ES-I3 (cell line): ENCODE measurements around the gene KLC1.

Experiments
- H3K36me3 ChIP-seq: 2 replicates; pipeline ENCODE4 v1.6.1; 2013; ENCODE audit warnings: mild to moderate bottlenecking, low read length, control low read depth, moderate library complexity; ENCODE audit not compliant: insufficient read depth
- H3K4me1 ChIP-seq: 2 replicates; pipeline ENCODE4 v1.6.1; 2013; ENCODE audit warnings: mild to moderate bottlenecking, control low read depth, low read length; ENCODE audit not compliant: insufficient read depth
- H3K9ac ChIP-seq: 2 replicates; pipeline ENCODE4 v1.6.1; 2013; ENCODE audit warnings: low read depth, mild to moderate bottlenecking, low read length, moderate library complexity
- H3K9me3 ChIP-seq: 2 replicates; pipeline ENCODE4 v1.6.1; 2013; ENCODE audit warnings: mild to moderate bottlenecking, low read length, moderate library complexity; ENCODE audit not compliant: control insufficient read depth, insufficient read depth

The KLC1 gene

DNA sequence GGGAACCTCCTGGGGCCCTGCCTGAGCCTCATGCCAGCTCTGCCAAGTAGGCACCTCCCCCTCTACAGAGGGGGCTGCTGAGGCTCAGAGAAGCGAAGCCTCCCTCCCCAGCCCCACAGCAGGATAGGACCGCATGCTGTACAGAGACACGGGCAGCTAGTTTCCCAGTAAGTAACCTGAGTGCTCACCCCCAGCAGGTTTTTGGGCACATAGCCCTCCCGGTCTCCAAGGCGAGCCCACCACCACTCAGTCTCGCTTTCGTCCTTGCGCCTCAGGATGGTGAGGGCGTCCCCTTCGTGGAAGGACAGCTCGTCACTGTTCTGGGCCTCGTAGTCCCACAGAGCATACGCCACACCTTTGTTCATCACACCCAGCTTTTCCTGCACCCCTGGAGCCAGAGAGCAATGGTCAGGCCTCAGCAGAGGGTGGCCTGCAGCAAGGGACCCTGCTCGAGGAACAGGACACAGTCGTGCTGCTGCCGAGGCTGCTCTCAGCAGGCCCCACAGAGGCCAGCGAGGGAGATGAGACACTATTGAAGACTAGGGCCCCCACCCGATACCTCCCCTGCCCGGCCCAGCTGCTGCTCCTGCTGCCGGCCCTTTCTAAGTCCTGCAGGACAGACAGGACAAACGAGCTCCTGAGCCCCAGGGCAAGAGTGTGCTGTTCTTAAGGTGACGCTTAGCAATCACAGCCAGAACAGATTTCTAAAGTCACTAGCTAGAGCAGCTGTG is 107.0 kb downstream of the KLC1 start:
- Histone ChIP-seq H3K9me3 (no peaks in the 10 kb centered on the region), H3K4me1 (0 out of 2 replicates have a peak, but pooled peaks cover 4% of the 10 kb centered on the region), H3K9ac (no peak overlapping the region), H3K36me3 (no peaks in the 10 kb centered on the region; the same call in none of the 2 replicates)

DNA sequence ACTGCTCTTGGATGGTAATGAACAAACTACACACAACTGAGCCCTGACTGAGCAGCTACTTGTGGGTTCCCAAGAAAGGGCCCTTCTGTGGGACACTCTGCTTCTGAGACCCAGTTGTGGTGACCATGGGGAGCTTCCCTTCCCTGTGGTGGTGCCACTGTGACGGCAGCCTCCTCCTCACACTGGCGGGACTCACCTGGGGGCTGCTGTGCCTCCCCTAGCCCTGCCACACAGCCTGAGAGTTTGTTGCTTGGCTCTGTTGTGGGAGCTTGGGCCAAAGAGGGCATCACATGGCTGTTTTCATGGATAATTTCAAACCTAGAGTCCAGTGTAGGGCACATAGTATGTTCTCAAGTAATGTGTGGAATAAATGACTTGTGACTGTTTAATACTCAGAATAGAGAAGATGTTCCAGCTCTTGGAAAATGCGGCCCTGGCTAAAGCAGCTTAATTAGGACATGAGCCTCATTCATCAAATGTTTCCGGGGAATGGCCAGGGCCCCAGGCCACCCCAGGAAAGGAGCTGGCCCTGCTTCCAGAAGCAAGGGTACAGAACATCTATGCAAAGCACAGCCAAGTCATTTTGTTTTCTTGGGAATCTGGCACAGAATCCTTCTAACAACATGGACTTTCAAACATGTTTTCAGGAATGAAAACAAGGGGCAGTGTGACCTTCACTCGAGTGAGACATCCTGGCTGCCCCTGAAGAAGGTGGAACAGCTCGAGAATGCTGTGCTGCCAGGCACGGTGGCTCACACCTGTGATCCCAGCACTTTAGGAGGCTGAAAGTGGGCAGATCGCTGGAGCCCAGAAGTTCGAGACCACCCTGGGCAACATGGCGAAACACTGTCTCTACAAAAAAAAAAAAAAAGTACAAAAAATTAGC is 107.8 kb downstream of the KLC1 start:
- Histone ChIP-seq H3K36me3 (no peaks in the 10 kb centered on the region; the same call in 1 of the 2 replicates), H3K4me1 (0 out of 2 replicates have a peak, but pooled peaks cover 9% of the 10 kb centered on the region), H3K9ac (no peak overlapping the region), H3K9me3 (no peaks in the 10 kb centered on the region)

DNA sequence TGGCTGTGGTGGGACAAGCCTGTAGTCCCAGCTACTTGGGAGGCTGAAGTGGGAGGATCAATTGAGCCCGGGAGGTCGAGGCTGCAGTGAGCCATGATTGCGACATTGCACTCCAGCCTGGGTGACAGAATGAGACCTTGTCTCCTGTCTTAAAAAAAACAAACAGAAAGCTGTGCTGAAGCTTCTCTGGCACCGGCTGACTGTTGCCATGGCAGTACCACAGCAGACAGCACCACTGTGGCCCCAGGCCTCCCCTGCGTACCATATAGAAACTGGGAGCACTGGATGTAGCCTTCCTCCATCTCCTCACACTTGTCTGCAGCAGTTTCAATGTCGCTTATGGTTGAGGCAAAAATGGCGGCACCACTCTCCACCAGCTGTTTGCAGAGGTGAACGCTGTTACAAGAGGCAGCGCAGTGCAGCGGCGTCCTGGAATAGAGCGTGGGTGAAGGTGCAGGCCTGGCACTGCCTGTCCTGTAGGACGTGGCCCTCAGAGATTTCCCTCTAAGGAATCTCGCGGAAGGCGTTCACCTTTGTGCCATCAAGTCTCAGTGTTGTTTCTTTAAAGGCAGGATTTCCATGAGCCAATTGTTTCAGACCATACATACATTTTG is 108.5 kb downstream of the KLC1 start:
- no peak overlapping the region for H3K9ac ChIP-seq
- peaks cover 11% of the 10 kb centered on the region for H3K4me1 ChIP-seq
- H3K9me3 ChIP-seq, result no peaks in the 10 kb centered on the region
- no peaks in the 10 kb centered on the region; the same call in 1 of the 2 replicates for H3K36me3 ChIP-seq

DNA sequence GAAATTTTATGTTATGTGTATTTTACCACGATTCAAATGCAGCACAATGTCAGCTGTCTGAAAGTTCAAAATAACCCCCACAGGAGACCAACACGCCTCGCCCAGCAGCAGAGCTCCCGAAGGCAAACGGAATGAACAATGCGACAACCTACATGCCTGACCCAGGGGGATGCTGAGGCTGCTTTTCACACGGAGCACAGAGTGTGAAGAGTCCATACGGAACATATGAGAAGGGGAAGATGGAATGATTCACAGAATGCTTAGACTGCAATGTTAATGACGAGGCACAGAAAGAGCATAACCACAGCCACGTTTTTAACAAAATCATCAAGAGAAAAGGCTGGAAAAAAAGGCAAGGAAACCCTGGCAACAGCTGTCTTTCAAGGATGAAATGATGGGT is 109.2 kb downstream of the KLC1 start:
- H3K9me3 ChIP-seq, result no peaks in the 10 kb centered on the region
- no peaks in the 10 kb centered on the region; the same call in 1 of the 2 replicates for H3K36me3 ChIP-seq
- H3K9ac ChIP-seq, result no peak overlapping the region
- peaks cover 13% of the 10 kb centered on the region for H3K4me1 ChIP-seq

DNA sequence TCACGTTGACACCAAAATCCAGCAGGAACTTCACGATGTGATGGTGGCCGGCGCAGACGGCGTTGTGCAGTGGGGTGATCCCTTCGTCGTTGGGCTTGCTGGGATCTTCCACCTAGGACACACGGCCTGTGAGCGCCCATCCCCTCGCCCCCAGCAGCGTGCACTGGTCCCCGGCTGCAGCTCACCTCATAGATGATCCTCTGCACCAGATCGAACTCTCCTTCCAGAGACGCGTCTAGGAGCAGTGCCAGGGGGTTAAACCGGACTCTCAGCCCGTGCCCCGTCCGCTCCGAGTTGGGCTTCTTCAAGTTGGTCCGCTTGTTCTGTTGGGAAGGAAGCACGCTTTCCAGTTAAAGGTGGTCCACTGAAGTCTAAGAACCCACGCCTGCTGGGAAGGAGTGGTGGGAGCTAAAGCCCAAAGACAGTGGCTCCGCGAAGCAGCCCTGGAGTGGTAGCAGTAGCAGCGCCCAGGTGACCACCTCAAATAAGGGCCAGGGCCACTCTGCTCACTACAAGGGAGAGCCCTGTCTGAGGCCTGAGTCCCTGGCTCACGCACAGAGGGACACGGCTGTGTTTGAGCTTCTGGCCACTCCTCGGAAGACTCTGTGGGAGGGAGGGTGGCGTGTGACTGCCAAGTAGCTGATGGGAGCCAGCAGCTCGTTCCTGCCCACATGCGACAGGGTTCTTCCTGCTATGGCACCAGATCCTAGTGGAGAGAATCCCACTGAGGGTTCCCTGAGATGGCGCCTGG is 109.9 kb downstream of the KLC1 start:
- Histone ChIP-seq H3K36me3 (no peaks in the 10 kb centered on the region; the same call in 1 of the 2 replicates), H3K9me3 (no peaks in the 10 kb centered on the region), H3K9ac (no peak overlapping the region), H3K4me1 (peaks cover 13% of the 10 kb centered on the region)

DNA sequence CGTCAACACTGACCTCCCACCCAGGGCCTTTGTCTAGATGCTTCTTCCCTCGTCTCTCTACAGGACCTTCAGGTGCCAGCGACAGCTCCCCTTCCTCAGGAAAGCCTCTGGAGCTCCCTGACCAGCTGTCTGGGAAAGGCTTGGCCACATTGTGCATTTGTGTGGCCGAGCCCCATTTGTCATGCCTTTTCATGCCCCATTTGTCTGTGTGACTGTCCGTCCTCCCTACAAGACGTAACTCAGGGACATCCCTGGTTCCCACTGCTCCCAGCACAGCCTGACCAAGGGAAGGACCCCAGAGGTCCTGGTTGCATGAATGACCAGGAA is 110.4 kb downstream of the KLC1 start:
- Histone ChIP-seq H3K9me3 (no peaks in the 10 kb centered on the region), H3K36me3 (no peaks in the 10 kb centered on the region), H3K9ac (no peak overlapping the region), H3K4me1 (peaks cover 13% of the 10 kb centered on the region)

DNA sequence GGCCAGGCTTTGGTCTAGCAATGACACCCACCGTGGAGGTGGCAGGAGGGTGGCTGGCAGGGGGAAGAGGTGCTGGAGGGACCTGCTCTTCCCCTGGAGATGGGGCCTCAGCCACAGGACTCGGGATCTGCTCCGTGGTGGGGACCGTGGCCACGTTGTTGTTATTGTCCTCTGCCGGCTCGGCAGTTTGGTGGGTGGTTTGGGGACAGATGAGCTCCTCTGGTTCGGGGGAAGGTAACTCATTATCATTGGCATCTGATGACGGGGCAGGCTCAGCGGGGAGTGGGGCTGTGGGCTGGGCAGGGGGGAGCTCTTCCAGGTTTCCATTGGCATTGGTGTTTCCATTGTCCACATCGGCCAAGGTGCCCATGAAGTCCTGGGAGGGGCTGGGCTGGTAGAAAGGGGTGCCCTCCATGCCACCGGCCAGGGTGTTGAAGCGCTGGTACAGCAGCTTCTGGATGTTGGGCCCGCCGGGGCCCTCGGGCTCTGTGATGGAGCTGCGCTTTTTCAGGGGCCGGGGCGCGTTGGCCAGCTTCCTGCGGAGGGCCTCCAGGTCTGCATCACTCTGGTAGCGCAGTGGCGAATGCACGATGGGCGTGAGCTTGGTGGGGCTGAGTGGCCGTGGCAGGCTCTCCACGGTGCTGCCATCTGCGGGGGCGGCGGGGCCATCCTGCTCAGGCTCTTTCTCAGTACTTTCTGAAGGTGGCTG is 110.9 kb downstream of the KLC1 start:
- Histone ChIP-seq H3K9ac (no peak overlapping the region), H3K9me3 (no peaks in the 10 kb centered on the region), H3K36me3 (no peaks in the 10 kb centered on the region), H3K4me1 (peaks cover 13% of the 10 kb centered on the region)

DNA sequence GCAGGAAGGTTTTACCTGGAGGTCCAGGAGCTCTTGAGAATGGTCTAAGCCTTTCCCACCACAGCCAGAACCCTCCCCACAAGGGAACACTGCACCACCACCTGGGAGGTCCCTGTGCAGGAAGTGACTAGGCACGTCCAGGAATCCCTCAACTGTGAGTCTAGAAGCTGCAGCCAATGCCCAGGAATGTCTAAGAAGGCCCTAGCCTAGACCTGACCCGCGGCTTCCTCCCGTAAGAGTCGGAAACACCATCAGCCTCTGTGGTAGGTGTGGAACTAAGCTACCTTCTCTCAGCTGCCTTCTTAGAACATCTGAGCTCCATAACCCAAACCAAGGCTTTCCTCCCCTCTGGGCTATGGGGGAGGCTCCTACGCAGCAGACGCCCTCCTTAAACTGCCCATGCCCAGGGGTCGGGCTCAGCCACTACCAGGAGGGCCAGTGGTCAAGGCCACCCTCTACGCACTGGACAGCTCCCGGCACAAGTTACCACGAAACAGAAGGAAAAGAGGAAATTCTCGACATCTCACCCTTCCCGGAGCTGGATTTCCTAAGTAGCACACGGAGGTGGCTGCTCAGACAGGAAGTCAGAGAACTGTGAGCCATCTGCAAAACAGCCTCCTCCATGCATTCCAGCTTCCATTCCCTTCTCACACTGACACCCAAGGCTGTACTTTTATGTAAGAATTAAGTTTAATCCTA is 112.1 kb downstream of the KLC1 start:
- Histone ChIP-seq H3K36me3 (no peaks in the 10 kb centered on the region), H3K9ac (no peak overlapping the region), H3K4me1 (peaks cover 13% of the 10 kb centered on the region), H3K9me3 (no peaks in the 10 kb centered on the region)

DNA sequence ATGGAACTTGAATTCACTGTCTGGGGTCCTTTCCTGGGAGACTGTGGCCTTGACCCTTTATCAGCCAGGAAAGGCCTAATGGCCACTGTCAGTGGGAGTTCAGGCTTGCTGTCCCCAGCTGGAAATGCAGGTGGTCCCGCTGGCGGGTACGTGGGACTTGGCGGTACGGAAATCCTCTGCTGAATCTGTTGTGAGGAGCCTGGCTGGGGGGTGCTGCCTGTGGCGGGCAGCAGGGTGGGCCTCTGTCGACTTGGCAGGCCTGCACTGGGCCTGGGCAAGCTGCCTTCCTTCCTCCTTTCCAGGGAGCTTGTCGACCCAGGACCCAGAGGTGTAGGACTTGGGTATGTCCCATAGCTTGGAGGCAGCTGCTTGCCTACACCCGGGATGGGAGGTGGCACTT is 112.9 kb downstream of the KLC1 start:
- Histone ChIP-seq H3K9ac (no peak overlapping the region), H3K4me1 (peaks cover 13% of the 10 kb centered on the region), H3K36me3 (no peaks in the 10 kb centered on the region), H3K9me3 (no peaks in the 10 kb centered on the region)

DNA sequence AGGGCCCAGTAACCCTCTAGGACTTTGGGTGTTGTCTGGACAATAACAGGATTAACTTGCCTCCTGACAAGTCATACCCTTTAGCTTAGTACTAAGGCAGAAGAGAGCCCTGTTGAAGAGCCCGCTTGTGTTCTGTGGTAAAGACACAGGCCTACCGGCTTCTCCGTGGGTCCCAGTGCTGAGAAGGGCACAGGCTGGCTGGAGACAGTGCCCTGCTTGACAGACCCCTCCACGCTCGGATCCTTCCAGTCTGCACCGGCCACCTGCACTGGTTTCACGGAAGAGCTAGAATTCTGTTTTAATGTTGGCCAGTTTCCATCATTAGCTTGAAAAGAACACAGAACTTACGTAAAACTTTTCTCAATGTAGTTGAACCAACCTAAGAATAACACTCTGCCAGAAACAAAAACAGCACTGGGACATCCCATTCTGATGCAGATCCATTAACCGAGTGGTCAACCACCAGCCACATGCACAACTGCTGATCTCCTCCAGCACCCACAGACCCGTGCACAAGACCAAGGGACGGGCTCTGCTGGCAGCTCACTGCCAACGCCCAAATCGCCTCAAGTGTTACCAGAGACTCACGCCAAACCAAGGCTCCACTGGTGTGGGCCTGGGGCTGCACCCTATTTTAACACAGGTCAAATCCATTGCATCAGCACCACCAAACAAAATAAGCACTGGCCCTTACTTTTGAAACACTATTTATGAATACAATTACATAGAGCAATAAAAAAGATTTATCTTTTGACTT is 113.7 kb downstream of the KLC1 start:
- no peak overlapping the region for H3K9ac ChIP-seq
- peaks cover 13% of the 10 kb centered on the region for H3K4me1 ChIP-seq
- H3K36me3 ChIP-seq, result no peaks in the 10 kb centered on the region
- H3K9me3 ChIP-seq, result no peaks in the 10 kb centered on the region

DNA sequence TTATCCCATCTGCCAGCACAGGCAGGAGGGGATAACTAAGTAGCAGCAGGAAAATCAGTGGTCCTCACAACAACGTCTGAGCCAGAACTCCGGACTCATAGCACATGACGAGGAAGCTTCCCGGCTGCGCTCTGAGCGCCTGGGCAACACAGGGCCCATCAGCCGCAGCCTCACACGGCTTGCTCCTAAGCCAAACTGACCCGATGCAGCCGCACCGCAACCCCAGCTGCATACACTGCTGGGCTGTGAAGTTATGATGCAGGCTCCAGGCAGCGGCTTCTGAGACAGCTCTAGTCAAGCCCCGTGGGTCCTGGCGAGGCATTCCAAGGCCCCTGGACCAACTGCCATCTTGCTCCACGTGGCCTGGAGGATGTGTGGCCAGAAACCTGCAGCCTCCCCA is 114.7 kb downstream of the KLC1 start:
- Histone ChIP-seq H3K4me1 (peaks cover 13% of the 10 kb centered on the region), H3K9ac (no peak overlapping the region), H3K36me3 (no peaks in the 10 kb centered on the region), H3K9me3 (no peaks in the 10 kb centered on the region)

DNA sequence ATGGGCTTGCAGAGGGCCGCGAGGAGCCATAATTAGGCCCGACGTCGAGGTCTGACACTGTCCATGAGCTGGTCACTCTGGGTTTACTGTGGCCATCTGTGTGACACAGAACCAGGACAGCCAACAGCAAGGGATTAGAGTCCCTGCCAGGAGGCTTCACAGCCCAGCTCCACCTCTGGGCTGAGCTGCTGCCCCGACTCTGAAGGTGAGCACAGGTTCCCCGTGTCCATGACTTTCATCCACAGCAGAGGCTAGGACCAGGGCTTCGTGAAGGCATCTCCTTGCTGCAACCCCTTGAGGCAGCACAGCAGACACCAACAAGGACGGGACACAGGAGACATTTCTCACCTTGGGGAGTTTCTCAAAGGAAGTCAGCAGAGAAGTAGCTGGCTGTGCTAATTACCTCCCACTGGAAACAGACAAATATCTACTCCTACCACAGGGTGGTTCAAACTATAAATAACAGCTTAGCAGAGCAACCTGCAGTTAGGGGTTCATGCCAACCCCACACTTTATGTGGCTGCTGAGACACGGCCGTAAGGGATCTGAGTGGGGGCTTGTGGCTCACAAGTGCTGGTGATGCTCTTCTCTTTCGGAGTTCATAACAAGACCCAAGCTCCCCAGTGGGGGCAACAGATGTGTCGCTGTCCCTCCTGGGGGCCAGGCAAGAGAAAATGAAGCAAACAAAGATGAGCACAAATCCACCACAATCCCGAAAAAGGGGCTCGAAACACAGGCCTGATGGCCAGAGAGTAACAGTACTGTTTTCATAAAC is 115.8 kb downstream of the KLC1 start:
- Histone ChIP-seq H3K9ac (no peak overlapping the region), H3K4me1 (peaks cover 9% of the 10 kb centered on the region), H3K9me3 (no peaks in the 10 kb centered on the region), H3K36me3 (no peaks in the 10 kb centered on the region)
